HEK293 (cell line): Measurements from ENCODE around the gene IGSF21.

Experiments used
- CTCF ChIA-PET: fragments of 350-600 bp; formaldehyde crosslinking; extraction: SDS; loops from one replicate; lab custom pipeline; 2021; ENCODE audit warnings: antibody characterized with exemption; lab: Yijun Ruan, JAX
- POLR2A ChIA-PET: fragments of 300-600 bp; formaldehyde crosslinking; extraction: SDS; loops from one replicate; lab custom pipeline; 2020; ENCODE audit warnings: antibody characterized with exemption, inconsistent platforms; lab: Yijun Ruan, JAX
- H3K27ac ChIP-seq: fragments of 200-500 bp; sonication (Bioruptor generic); 2 replicates; pipeline ENCODE4 v1.5.1; 2014; ENCODE audit warnings: low read depth, low read length, control low read depth, inconsistent platforms; ENCODE audit errors: extremely low read depth
- H3K36me3 ChIP-seq, 2 experiments: fragments of 200-500 bp in 1 of 2; sonication (Bioruptor generic) in 1 of 2; 1 replicate in 1 of 2; 2 replicates in 1 of 2; pipeline ENCODE4 v1.5.1; 2014 to 2017; ENCODE audit warnings: inconsistent platforms in 2 of 2, low read length in 2 of 2; ENCODE audit not compliant: control insufficient read depth in 2 of 2, insufficient read depth in 1 of 2
- H3K4me1 ChIP-seq: fragments of 200-500 bp; sonication (Bioruptor generic); 2 replicates; pipeline ENCODE4 v1.5.1; 2014; ENCODE audit warnings: mild to moderate bottlenecking, low read length, inconsistent platforms; ENCODE audit not compliant: control insufficient read depth, insufficient read depth
- H3K4me3 ChIP-seq: 2 replicates; pipeline ENCODE4 v1.5.1; 2011; ENCODE audit warnings: low read depth, mild to moderate bottlenecking, control low read depth, low read length, moderate library complexity
- H3K9me3 ChIP-seq: fragments of 200-500 bp; sonication (Bioruptor generic); 2 replicates; pipeline ENCODE4 v1.5.1; 2014; ENCODE audit warnings: low read depth, low read length, inconsistent platforms; ENCODE audit not compliant: control insufficient read depth, insufficient read depth
- FEZF1 ChIP-seq: fragments of 450-650 bp; formaldehyde crosslinking; IDR thresholded peaks from 2 replicates; pipeline ENCODE4 v1.5.1; 2016; ENCODE audit warnings: missing biosample characterization, missing genetic modification characterization
- GLI4 ChIP-seq: fragments of 450-650 bp; formaldehyde crosslinking; IDR thresholded peaks from 2 replicates; pipeline ENCODE4 v1.5.1; 2016; ENCODE audit warnings: missing biosample characterization, missing genetic modification characterization
- GLIS1 ChIP-seq: fragments of 450-650 bp; formaldehyde crosslinking; IDR thresholded peaks from 2 replicates; pipeline ENCODE4 v1.5.1; 2016; ENCODE audit warnings: missing biosample characterization, missing genetic modification characterization
- KLF9 ChIP-seq: fragments of 450-650 bp; formaldehyde crosslinking; IDR thresholded peaks from 2 replicates; pipeline ENCODE4 v1.5.1; 2016; ENCODE audit warnings: missing biosample characterization, missing genetic modification characterization, low read depth
- MEIS1 ChIP-seq: sonication (generic); formaldehyde crosslinking; IDR thresholded peaks from 2 replicates; pipeline ENCODE4 v1.8.1; 2022; ENCODE audit warnings: missing genetic modification reagents, mild to moderate bottlenecking, borderline replicate concordance
- PRDM1 ChIP-seq: fragments of 450-650 bp; formaldehyde crosslinking; IDR thresholded peaks from 2 replicates; pipeline ENCODE4; 2016; ENCODE audit warnings: missing biosample characterization, missing genetic modification characterization
- RBAK ChIP-seq: fragments of 450-650 bp; formaldehyde crosslinking; IDR thresholded peaks from 2 replicates; pipeline ENCODE4 v1.5.1; 2016; ENCODE audit warnings: missing biosample characterization, missing genetic modification characterization
- SCRT1 ChIP-seq: fragments of 450-650 bp; formaldehyde crosslinking; IDR thresholded peaks from 2 replicates; pipeline ENCODE4 v1.5.1; 2016; ENCODE audit warnings: missing biosample characterization, missing genetic modification characterization, borderline replicate concordance
- TCF7L2 ChIP-seq: IDR thresholded peaks from 2 replicates; pipeline ENCODE4 v1.6.1; 2011; ENCODE audit warnings: low read depth, mild to moderate bottlenecking, inconsistent platforms, low read length, moderate library complexity, borderline replicate concordance
- WT1 ChIP-seq: fragments of 450-650 bp; formaldehyde crosslinking; IDR thresholded peaks from 2 replicates; pipeline ENCODE4 v1.5.1; 2016; ENCODE audit warnings: missing biosample characterization, missing genetic modification characterization
- ZBTB7A ChIP-seq: fragments of 450-650 bp; formaldehyde crosslinking; IDR thresholded peaks from 2 replicates; pipeline ENCODE4 v1.5.1; 2016; ENCODE audit warnings: low read depth, missing biosample characterization, missing genetic modification characterization
- ZFHX2 ChIP-seq: fragments of 450-650 bp; formaldehyde crosslinking; conservative IDR thresholded peaks from 2 replicates; pipeline ENCODE4 v1.5.1; 2016; ENCODE audit warnings: missing biosample characterization, missing genetic modification characterization
- ZNF146 ChIP-seq: fragments of 450-650 bp; formaldehyde crosslinking; IDR thresholded peaks from 2 replicates; pipeline ENCODE4 v1.5.1; 2016; ENCODE audit warnings: missing biosample characterization, missing genetic modification characterization
- ZNF23 ChIP-seq: fragments of 450-650 bp; formaldehyde crosslinking; IDR thresholded peaks from 2 replicates; pipeline ENCODE4 v1.5.1; 2016; ENCODE audit warnings: missing biosample characterization, missing genetic modification characterization, borderline replicate concordance
- ZNF449 ChIP-seq: fragments of 450-650 bp; formaldehyde crosslinking; IDR thresholded peaks from 2 replicates; pipeline ENCODE4 v1.5.1; 2017; ENCODE audit warnings: missing biosample characterization, mild to moderate bottlenecking, missing genetic modification characterization, moderate library complexity
- ZNF513 ChIP-seq: fragments of 450-650 bp; IDR thresholded peaks from 2 replicates; pipeline ENCODE4 v1.5.1; 2018; ENCODE audit warnings: missing biosample characterization, missing genetic modification characterization
- ZNF560 ChIP-seq: fragments of 450-650 bp; formaldehyde crosslinking; IDR thresholded peaks from 2 replicates; pipeline ENCODE4 v1.5.1; 2017; ENCODE audit warnings: missing biosample characterization, missing genetic modification characterization, borderline replicate concordance
- ZNF629 ChIP-seq: fragments of 450-650 bp; formaldehyde crosslinking; IDR thresholded peaks from 2 replicates; pipeline ENCODE4 v1.5.1; 2017; ENCODE audit warnings: missing biosample characterization, missing genetic modification characterization
- ZNF791 ChIP-seq: fragments of 450-650 bp; formaldehyde crosslinking; IDR thresholded peaks from 2 replicates; pipeline ENCODE4 v1.5.1; 2016; ENCODE audit warnings: missing biosample characterization, missing genetic modification characterization
- ZNF843 ChIP-seq: fragments of 450-650 bp; formaldehyde crosslinking; IDR thresholded peaks from 2 replicates; pipeline ENCODE4 v1.5.1; 2016; ENCODE audit warnings: missing biosample characterization, missing genetic modification characterization
- TF ChIP-seq, protein P1 (sequence below): fragments of 450-650 bp; formaldehyde crosslinking; IDR thresholded peaks from 2 replicates; pipeline ENCODE4 v1.5.1; 2017; ENCODE audit warnings: missing biosample characterization, missing genetic modification characterization
- TF ChIP-seq, protein P2 (sequence below): fragments of 450-650 bp; formaldehyde crosslinking; IDR thresholded peaks from 2 replicates; pipeline ENCODE4 v1.5.1; 2016; ENCODE audit warnings: missing biosample characterization, missing genetic modification characterization
- TF ChIP-seq, protein P3 (sequence below): IDR thresholded peaks from 2 replicates; pipeline ENCODE4 v1.6.1; 2011; ENCODE audit warnings: mild to moderate bottlenecking, low read depth, low read length, borderline replicate concordance
- TF ChIP-seq, protein P4 (sequence below): fragments of 450-650 bp; formaldehyde crosslinking; IDR thresholded peaks from 2 replicates; pipeline ENCODE4 v1.5.1; 2016; ENCODE audit warnings: missing biosample characterization, missing genetic modification characterization
- TF ChIP-seq, protein P5 (sequence below): fragments of 450-650 bp; formaldehyde crosslinking; IDR thresholded peaks from 2 replicates; pipeline ENCODE4 v1.5.1; 2016; ENCODE audit warnings: missing biosample characterization, missing genetic modification characterization

Gene IGSF21

GRCh38 chr1:18118078-18118477, 10.5 kb downstream of the IGSF21 start:
- TF ChIP-seq KLF9 (tag by site-specific recombination) (no peak), ZNF629 (tag by site-specific recombination) (no peak), ZNF146 (tag by site-specific recombination) (no peak), ZNF23 (no peak), SCRT1 (tag by site-specific recombination) (no peak), ZNF843 (tag by site-specific recombination) (no peak), ZFHX2 (tag by site-specific recombination) (no peak), RBAK (no peak), FEZF1 (tag by site-specific recombination) (no peak), ZNF449 (no peak), TCF7L2 (no peak), ZNF791 (no peak), PRDM1 (tag by site-specific recombination) (no peak), ZNF513 (tag by site-specific recombination) (no peak)
- TF ChIP-seq, protein P1, sequence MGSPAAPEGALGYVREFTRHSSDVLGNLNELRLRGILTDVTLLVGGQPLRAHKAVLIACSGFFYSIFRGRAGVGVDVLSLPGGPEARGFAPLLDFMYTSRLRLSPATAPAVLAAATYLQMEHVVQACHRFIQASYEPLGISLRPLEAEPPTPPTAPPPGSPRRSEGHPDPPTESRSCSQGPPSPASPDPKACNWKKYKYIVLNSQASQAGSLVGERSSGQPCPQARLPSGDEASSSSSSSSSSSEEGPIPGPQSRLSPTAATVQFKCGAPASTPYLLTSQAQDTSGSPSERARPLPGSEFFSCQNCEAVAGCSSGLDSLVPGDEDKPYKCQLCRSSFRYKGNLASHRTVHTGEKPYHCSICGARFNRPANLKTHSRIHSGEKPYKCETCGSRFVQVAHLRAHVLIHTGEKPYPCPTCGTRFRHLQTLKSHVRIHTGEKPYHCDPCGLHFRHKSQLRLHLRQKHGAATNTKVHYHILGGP = no peak
- TF ChIP-seq, protein P2, sequence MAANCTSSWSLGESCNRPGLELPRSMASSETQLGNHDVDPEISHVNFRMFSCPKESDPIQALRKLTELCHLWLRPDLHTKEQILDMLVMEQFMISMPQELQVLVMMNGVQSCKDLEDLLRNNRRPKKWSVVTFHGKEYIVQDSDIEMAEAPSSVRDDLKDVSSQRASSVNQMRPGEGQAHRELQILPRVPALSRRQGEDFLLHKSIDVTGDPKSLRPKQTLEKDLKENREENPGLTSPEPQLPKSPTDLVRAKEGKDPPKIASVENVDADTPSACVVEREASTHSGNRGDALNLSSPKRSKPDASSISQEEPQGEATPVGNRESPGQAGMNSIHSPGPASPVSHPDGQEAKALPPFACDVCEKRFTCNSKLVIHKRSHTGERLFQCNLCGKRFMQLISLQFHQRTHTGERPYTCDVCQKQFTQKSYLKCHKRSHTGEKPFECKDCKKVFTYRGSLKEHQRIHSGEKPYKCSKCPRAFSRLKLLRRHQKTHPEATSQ (tag by site-specific recombination) = no peak
- TF ChIP-seq, protein P3, sequence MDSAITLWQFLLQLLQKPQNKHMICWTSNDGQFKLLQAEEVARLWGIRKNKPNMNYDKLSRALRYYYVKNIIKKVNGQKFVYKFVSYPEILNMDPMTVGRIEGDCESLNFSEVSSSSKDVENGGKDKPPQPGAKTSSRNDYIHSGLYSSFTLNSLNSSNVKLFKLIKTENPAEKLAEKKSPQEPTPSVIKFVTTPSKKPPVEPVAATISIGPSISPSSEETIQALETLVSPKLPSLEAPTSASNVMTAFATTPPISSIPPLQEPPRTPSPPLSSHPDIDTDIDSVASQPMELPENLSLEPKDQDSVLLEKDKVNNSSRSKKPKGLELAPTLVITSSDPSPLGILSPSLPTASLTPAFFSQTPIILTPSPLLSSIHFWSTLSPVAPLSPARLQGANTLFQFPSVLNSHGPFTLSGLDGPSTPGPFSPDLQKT = no peak
- TF ChIP-seq, protein P4, sequence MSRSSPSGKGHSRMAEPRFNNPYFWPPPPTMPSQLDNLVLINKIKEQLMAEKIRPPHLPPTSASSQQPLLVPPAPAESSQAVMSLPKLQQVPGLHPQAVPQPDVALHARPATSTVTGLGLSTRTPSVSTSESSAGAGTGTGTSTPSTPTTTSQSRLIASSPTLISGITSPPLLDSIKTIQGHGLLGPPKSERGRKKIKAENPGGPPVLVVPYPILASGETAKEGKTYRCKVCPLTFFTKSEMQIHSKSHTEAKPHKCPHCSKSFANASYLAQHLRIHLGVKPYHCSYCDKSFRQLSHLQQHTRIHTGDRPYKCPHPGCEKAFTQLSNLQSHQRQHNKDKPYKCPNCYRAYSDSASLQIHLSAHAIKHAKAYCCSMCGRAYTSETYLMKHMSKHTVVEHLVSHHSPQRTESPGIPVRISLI (tag by site-specific recombination) = no peak
- no peak overlapping the region for H3K27ac ChIP-seq
- no peak overlapping the region for H3K4me3 ChIP-seq
- CTCF ChIA-PET = interaction anchor here (0.6 to 0.9 kb wide), 2 partner anchors 8 to 20 kb away, joined by 3 to 4 read pairs; no protein-coding TSS in a partner anchor
- H3K36me3 ChIP-seq = no peaks in the 10 kb centered on the region
- H3K4me1 ChIP-seq = no peaks in the 10 kb centered on the region
- no peaks in the 10 kb centered on the region for H3K9me3 ChIP-seq
- POLR2A ChIA-PET = no interaction called here

GRCh38 chr1:18118491-18118890, 10.9 kb downstream of the IGSF21 start:
- Histone ChIP-seq H3K27ac (no peak overlapping the region), H3K9me3 (no peaks in the 10 kb centered on the region), H3K4me1 (no peaks in the 10 kb centered on the region), H3K36me3 (no peaks in the 10 kb centered on the region), H3K4me3 (no peak overlapping the region)
- ChIA-PET CTCF (interaction anchor here (0.6 to 0.9 kb wide), 2 partner anchors 9 to 21 kb away, joined by 3 to 4 read pairs; no protein-coding TSS in a partner anchor), POLR2A (no interaction called here)
- no peak for TF ChIP-seq ZBTB7A (tag by site-specific recombination)
- TF ChIP-seq WT1 (tag by site-specific recombination) = no peak
- TF ChIP-seq, protein P5, sequence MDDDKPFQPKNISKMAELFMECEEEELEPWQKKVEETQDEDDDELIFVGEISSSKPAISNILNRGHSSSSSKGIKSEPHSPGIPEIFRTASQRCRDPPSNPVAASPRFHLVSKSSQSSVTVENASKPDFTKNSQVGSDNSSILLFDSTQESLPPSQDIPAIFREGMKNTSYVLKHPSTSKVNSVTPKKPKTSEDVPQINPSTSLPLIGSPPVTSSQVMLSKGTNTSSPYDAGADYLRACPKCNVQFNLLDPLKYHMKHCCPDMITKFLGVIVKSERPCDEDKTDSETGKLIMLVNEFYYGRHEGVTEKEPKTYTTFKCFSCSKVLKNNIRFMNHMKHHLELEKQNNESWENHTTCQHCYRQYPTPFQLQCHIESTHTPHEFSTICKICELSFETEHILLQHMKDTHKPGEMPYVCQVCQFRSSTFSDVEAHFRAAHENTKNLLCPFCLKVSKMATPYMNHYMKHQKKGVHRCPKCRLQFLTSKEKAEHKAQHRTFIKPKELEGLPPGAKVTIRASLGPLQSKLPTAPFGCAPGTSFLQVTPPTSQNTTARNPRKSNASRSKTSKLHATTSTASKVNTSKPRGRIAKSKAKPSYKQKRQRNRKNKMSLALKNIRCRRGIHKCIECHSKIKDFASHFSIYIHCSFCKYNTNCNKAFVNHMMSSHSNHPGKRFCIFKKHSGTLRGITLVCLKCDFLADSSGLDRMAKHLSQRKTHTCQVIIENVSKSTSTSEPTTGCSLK (tag by site-specific recombination) = no peak
- TF ChIP-seq MEIS1 (CRISPR knock-in tag) = no peak
- no peak for TF ChIP-seq ZNF560 (tag by site-specific recombination)
- peak; percentile 71 for TF ChIP-seq GLIS1
- TF ChIP-seq GLI4 = no peak
- TF ChIP-seq PRDM1 (tag by site-specific recombination) = no peak
